Endometrial microvascular endothelial cells (primary cell): ENCODE measurements around the gene PLEKHD1. TPM values are rescaled to one million over a fixed set of nuclear protein-coding genes. Genes with fewer than 3 reads are reported as not detected.

ENCODE experiments used
- in situ Hi-C: cut with HindIII; loops from 2 replicates; pipeline ENCODE4 v1.10.0; 2017; ENCODE audit warnings: low sequenced_read_pairs, low pct_unique_long_range_greater_than_20kb; ENCODE audit errors: inconsistent ontology term
- total RNA-seq: library from RNA; depleted of rRNA; stranded (reverse); fragments of >200 nt; gene quantifications from one replicate; pipeline ENCODE4 v1.2.3, GENCODE V29; 2015; ENCODE audit errors: inconsistent ontology term

Gene PLEKHD1
- total RNA-seq, 1 donor from 2014 or later: not detected

- in situ Hi-C loops: no loop called here
These were observed 20.2 kb downstream of the PLEKHD1 start for GRCh38 chr14:69504775-69505174.

- in situ Hi-C loops: no loop called here
These were observed 21.1 kb downstream of the PLEKHD1 start for GRCh38 chr14:69505338-69506240.

GRCh38 chr14:69506241-69506595 is 21.7 kb downstream of the PLEKHD1 start:
- in situ Hi-C loops: no loop called here

- in situ Hi-C loops: no loop called here
These were observed 34.0 kb downstream of the PLEKHD1 start for GRCh38 chr14:69518289-69519101.

GRCh38 chr14:69519204-69520100 is 34.9 kb downstream of the PLEKHD1 start:
- in situ Hi-C loops: no loop called here

- in situ Hi-C loops: no loop called here
These were observed 37.5 kb downstream of the PLEKHD1 start for GRCh38 chr14:69522026-69522425.

GRCh38 chr14:69525896-69526295 is 41.4 kb downstream of the PLEKHD1 start:
- in situ Hi-C loops: no loop called here

GRCh38 chr14:69527635-69528034 is 43.1 kb downstream of the PLEKHD1 start:
- in situ Hi-C loops: no loop called here

GRCh38 chr14:69528143-69528542 is 43.6 kb downstream of the PLEKHD1 start:
- in situ Hi-C loops: no loop called here

- in situ Hi-C loops: no loop called here
These were observed 44.4 kb downstream of the PLEKHD1 start for GRCh38 chr14:69528930-69529329.

- in situ Hi-C loops: no loop called here
These were observed 45.0 kb downstream of the PLEKHD1 start for GRCh38 chr14:69529563-69529962.

GRCh38 chr14:69530095-69530494 is 45.6 kb downstream of the PLEKHD1 start:
- in situ Hi-C loops: no loop called here

- in situ Hi-C loops: no loop called here
These were observed 46.6 kb downstream of the PLEKHD1 start for GRCh38 chr14:69531135-69531534.

- in situ Hi-C loops: no loop called here
These were observed 48.2 kb downstream of the PLEKHD1 start for GRCh38 chr14:69532561-69533340.

GRCh38 chr14:69535230-69535848 is 50.8 kb downstream of the PLEKHD1 start:
- in situ Hi-C loops: no loop called here

GRCh38 chr14:69536971-69537370 is 52.4 kb downstream of the PLEKHD1 start:
- in situ Hi-C loops: no loop called here

GRCh38 chr14:69537900-69538299 is 53.4 kb downstream of the PLEKHD1 start:
- in situ Hi-C loops: no loop called here

- in situ Hi-C loops: no loop called here
These were observed 54.2 kb downstream of the PLEKHD1 start for GRCh38 chr14:69538766-69539165.
